ENCODE data around the gene ZNF362. TPM values are rescaled to one million over a fixed set of nuclear protein-coding genes. Genes with fewer than 3 reads are reported as not detected.

ZNF362 gene
- total and polyA plus RNA-seq, 10 of the 15 experiments (the other 5 are each of a cell fraction or from before 2014, with no cell fraction given): 0.74 to 22.8 (median 7.4) TPM

- no peak for TF ChIP-seq ATF2 (IDR thresholded peaks at IDR 0.05; ENCODE audit: low read length)
- no peak for TF ChIP-seq IRF5 (IDR thresholded peaks at IDR 0.05; ENCODE audit: borderline replicate concordance)
- TF ChIP-seq SUZ12 (IDR thresholded peaks at IDR 0.05; ENCODE audit: unreplicated experiment): no peak
- TF ChIP-seq CREB1 (IDR thresholded peaks at IDR 0.05; ENCODE audit: low read depth): no peak
- TF ChIP-seq IRF4 (IDR thresholded peaks at IDR 0.05; ENCODE audit: low read depth, low read length): no peak
- no peak for TF ChIP-seq BHLHE40 (IDR thresholded peaks at IDR 0.05; ENCODE audit: borderline replicate concordance in 1 of 2, low read depth in 2 of 2, low read length in 1 of 2)
- TF ChIP-seq BACH1 (IDR thresholded peaks at IDR 0.05; ENCODE audit: borderline replicate concordance): no peak
- no peak for TF ChIP-seq RAD21 (IDR thresholded peaks at IDR 0.05; ENCODE audit: insufficient read depth, low read depth, low read length)
- no peak for TF ChIP-seq ATF7 (IDR thresholded peaks at IDR 0.05; ENCODE audit: low read depth)
- TF ChIP-seq CEBPB (IDR thresholded peaks at IDR 0.05; ENCODE audit: borderline replicate concordance in 1 of 2, low read depth in 2 of 2, low read length in 2 of 2): no peak
- no peak for TF ChIP-seq MYB (IDR thresholded peaks at IDR 0.05; ENCODE audit: borderline replicate concordance, low read depth, low read length)
- no peak for TF ChIP-seq CREM (IDR thresholded peaks at IDR 0.05; ENCODE audit: low read depth)
- no peak for TF ChIP-seq CTCF (IDR thresholded peaks at IDR 0.05 in 2 of 3, conservative IDR thresholded peaks at IDR 0.05 in 1 of 3; ENCODE audit: control insufficient read depth in 2 of 3, extremely low read depth in 1 of 3, insufficient read depth in 1 of 3, low read depth in 3 of 3, low read length in 3 of 3)
- no peak for TF ChIP-seq RBBP5 (conservative IDR thresholded peaks at IDR 0.05)
Observed at GRCh38 chr1:33236498-33236897, 19.8 kb upstream of the ZNF362 start (continued).

All from GM12878 (cell line).